Gastrocnemius medialis (tissue), 4 donors: ENCODE measurements around the gene ZC3H11A. TPM values are rescaled to one million over a fixed set of nuclear protein-coding genes. Genes with fewer than 3 reads are reported as not detected.
"Not testable (repeated sequence)": the region's sequence is repeated elsewhere in the genome, so short reads cannot be mapped to it uniquely, and the experiment has no call there.

Experiments
- ATAC-seq, 2 donors: fragments of 150-250 bp; one replicate each; pipeline ENCODE4 v1.9.1; 2016
- DNase-seq, 2 donors: peaks; one replicate each; pipeline ENCODE4 v3.0.0-alpha.2; 2019
- H3K27ac ChIP-seq, 4 donors: fragments of 200-600 bp; sonication (generic); 1 replicate in 1 of 4; 2 replicates in 3 of 4; pipeline ENCODE4 v1.5.1; 2016 to 2018; ENCODE audit warnings: mild to moderate bottlenecking in 2 of 4, moderate library complexity in 1 of 4
- H3K27me3 ChIP-seq, 3 donors: fragments of 200-600 bp; sonication (generic) in 2 of 3; 1 replicate in 1 of 3; 2 replicates in 2 of 3; pipeline versions ENCODE4 v1.5.1 to v1.6.0; 2016 to 2019; ENCODE audit warnings: mild to moderate bottlenecking in 1 of 3, moderate library complexity in 1 of 3
- H3K36me3 ChIP-seq, 2 donors: fragments of 200-600 bp; sonication (generic) in 1 of 2; one replicate each; pipeline ENCODE4 v1.5.1; 2017 to 2018
- H3K4me1 ChIP-seq, 2 donors: fragments of 200-600 bp; sonication (generic) in 1 of 2; one replicate each; pipeline ENCODE4 v1.5.1; 2016 to 2017; ENCODE audit warnings: mild to moderate bottlenecking in 2 of 2
- H3K4me3 ChIP-seq, 4 donors: fragments of 200-600 bp; sonication (generic) in 3 of 4; 1 replicate in 1 of 4; 2 replicates in 3 of 4; pipeline ENCODE4 v1.5.1; 2016 to 2019; ENCODE audit warnings: mild to moderate bottlenecking in 2 of 4
- H3K9me3 ChIP-seq, 3 donors: fragments of 200-600 bp; sonication (generic) in 2 of 3; 1 replicate in 1 of 3; 2 replicates in 2 of 3; pipeline ENCODE4 v1.5.1; 2016 to 2019
- POLR2A ChIP-seq, 2 donors: fragments of 450-650 bp; IDR thresholded peaks; one replicate each; pipeline ENCODE4 v1.6.1; 2017; ENCODE audit warnings: antibody characterized with exemption in 2 of 2, mild to moderate bottlenecking in 2 of 2, moderate library complexity in 2 of 2
- in situ Hi-C, 4 donors: fragments of 200-750 bp; cut with MboI; loops; one replicate each; pipeline versions ENCODE4 v1.15.0 to v1.8.0; 2017; ENCODE audit warnings: low sequenced_read_pairs in 4 of 4
- intact Hi-C: fragments of 100-400 bp; cut with DNase I; formaldehyde crosslinking; loops from one replicate; pipeline ENCODE4 v1.15.1; 2023; ENCODE audit warnings: low total_unique reads
- total RNA-seq, 4 donors: library from RNA; depleted of rRNA; stranded (reverse); fragments of >200 nt; gene quantifications; one replicate each; pipeline versions ENCODE4 v1.1.0 to v1.2.3, GENCODE V29; 2016
- TF ChIP-seq, protein P1 (sequence below), 5 experiments: fragments of 450-650 bp in 3 of 5; fragments of 200-600 bp in 2 of 5; sonication (generic) in 2 of 5; IDR thresholded peaks in 4 of 5; conservative IDR thresholded peaks in 1 of 5; 1 replicate in 4 of 5; 2 replicates in 1 of 5; pipeline ENCODE4 v1.5.1; 2016 to 2019; ENCODE audit warnings: antibody characterized with exemption in 5 of 5, mild to moderate bottlenecking in 3 of 5, moderate library complexity in 3 of 5

ZC3H11A gene
- total RNA-seq, 4 donors from 2014 or later = 71.0 to 131 (median 92.0) TPM

DNA sequence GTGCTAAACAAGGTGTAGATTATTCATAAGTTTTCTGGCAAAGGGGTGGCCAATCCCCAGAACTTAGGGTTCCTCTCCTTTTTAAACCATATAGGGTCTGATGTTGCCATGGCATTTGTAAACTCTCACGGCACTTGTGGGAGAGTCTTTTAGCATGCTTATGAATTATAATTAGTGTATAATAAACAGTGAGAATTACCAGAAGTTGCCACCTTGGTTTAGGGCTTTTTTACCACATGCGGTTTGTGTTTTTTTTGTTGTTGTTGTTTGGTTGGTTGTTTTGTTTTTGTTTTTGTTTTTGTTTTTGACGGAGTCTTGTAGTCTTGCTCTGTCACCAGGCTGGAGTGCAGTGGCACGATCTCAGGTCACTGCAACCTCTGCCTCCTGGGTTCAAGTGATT is 39.4 kb upstream of the ZC3H11A start:
- no peak for ATAC-seq
- Histone ChIP-seq H3K9me3 (no peaks in the 10 kb centered on the region), H3K27me3 (no peaks in the 10 kb centered on the region), H3K27ac (no peak overlapping the region), H3K4me3 (no peak overlapping the region), H3K36me3 (no peaks in the 10 kb centered on the region), H3K4me1 (peaks cover 0 to under 1% of the 10 kb centered on the region in 2 donors)
- intact Hi-C loops (no loop called here), in situ Hi-C loops (no loop called here)
- TF ChIP-seq, protein P1, sequence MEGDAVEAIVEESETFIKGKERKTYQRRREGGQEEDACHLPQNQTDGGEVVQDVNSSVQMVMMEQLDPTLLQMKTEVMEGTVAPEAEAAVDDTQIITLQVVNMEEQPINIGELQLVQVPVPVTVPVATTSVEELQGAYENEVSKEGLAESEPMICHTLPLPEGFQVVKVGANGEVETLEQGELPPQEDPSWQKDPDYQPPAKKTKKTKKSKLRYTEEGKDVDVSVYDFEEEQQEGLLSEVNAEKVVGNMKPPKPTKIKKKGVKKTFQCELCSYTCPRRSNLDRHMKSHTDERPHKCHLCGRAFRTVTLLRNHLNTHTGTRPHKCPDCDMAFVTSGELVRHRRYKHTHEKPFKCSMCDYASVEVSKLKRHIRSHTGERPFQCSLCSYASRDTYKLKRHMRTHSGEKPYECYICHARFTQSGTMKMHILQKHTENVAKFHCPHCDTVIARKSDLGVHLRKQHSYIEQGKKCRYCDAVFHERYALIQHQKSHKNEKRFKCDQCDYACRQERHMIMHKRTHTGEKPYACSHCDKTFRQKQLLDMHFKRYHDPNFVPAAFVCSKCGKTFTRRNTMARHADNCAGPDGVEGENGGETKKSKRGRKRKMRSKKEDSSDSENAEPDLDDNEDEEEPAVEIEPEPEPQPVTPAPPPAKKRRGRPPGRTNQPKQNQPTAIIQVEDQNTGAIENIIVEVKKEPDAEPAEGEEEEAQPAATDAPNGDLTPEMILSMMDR (IDR thresholded peaks at IDR 0.05 in 4 of 5, conservative IDR thresholded peaks at IDR 0.05 in 1 of 5) = no peak
- no peak for TF ChIP-seq POLR2A (IDR thresholded peaks at IDR 0.05)
- no peak for DNase-seq

DNA sequence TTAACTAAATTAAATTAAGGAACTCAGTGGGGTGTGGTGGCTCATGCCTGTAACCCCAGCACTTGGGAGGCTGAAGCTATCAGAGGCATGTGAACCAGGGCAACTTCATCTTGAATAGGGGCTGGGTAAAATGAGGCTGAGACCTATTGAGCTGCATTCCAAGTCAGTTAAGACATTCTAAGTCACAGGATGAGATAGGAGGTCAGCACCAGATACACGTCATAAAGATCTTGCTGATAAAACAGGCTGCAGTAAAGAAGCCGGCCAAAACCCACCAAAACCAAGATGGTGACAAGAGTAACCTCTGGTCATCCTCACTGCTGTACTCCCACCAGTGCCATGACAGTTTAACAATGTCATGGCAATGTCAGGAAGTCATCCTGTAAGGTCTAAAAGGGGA is 36.7 kb upstream of the ZC3H11A start:
- ATAC-seq, H3K27me3 ChIP-seq: not testable (repeated sequence)

DNA sequence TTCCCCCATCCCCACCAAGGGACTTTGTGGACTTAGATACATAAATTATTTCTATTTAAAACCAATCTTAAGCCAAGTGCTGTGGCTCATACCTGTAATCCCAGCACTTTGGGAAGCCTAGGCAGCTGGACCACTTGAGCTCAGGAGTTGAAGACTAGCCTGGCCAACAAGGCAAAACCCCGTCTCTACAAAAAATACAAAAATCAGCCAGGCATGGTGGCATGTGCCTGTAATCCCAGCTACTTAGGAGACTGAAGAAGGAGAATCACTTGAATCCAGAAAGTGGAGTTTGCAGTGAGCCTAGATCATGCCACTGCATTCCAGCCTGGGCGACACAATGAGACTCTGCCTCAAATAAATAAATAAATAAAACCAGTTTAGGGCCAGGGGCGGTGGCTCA is 34.9 kb upstream of the ZC3H11A start:
- in situ Hi-C loops = no loop called here
- intact Hi-C loops = no loop called here

More for the DNA sequence above, 36.7 kb upstream of the ZC3H11A start:
- in situ Hi-C loops, H3K9me3 ChIP-seq, H3K4me3 ChIP-seq, intact Hi-C loops, H3K27ac ChIP-seq, H3K4me1 ChIP-seq, H3K36me3 ChIP-seq, DNase-seq: not testable (repeated sequence)

DNA sequence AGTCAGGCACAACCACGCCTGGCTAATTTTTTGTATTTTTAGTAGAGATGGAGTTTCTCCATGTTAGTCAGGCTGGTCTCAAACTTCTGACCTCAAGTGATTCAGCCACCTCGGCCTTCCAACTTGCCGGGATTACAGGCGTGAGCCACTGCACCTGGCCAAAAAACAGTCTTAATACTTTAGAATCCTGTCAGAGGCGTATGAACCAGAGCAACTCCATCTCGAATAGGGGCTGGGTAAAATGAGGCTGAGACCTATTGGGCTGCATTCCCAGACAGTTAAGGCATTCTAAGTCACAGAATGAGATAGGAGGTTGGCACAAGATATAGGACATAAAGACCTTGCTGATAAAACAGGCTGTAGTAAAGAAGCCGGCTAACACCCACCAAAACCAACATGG is 33.5 kb upstream of the ZC3H11A start:
- H3K27ac ChIP-seq, ATAC-seq, H3K4me3 ChIP-seq, H3K9me3 ChIP-seq, DNase-seq, H3K4me1 ChIP-seq, H3K27me3 ChIP-seq, H3K36me3 ChIP-seq, intact Hi-C loops, in situ Hi-C loops: not testable (repeated sequence)

More for the DNA sequence above, 34.9 kb upstream of the ZC3H11A start:
- Histone ChIP-seq H3K36me3 (no peaks in the 10 kb centered on the region), H3K27ac (no peak overlapping the region), H3K4me3 (no peak overlapping the region), H3K4me1 (no peaks in the 10 kb centered on the region), H3K27me3 (no peaks in the 10 kb centered on the region), H3K9me3 (no peaks in the 10 kb centered on the region)
- TF ChIP-seq POLR2A (IDR thresholded peaks at IDR 0.05) = no peak
- TF ChIP-seq, protein P1 (IDR thresholded peaks at IDR 0.05 in 4 of 5, conservative IDR thresholded peaks at IDR 0.05 in 1 of 5) = no peak
- DNase-seq (no peak), ATAC-seq (no peak)

DNA sequence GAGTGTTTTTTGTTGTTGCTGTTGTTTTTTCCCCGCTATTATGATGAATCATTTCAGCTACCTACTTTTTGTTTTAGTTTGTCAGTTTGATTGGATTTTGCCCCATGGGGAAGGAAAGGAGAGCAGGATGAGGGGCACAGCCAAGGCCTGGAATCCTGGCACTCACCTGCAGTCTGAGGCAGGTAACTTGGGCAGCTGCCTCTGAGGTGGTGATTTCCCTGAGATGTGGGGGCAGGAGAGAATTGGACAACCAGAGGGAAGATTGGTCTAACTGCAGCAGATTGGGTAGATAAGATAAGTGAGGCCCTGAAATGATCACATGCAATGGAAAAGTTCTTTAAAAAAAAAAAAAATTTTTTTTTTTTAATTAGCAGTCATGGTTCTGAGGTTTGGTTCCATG is 31.9 kb upstream of the ZC3H11A start:
- Histone ChIP-seq H3K4me1 (peaks cover 0 to under 1% of the 10 kb centered on the region in 2 donors), H3K36me3 (no peaks in the 10 kb centered on the region), H3K4me3 (no peak overlapping the region), H3K9me3 (no peaks in the 10 kb centered on the region), H3K27me3 (no peaks in the 10 kb centered on the region), H3K27ac (no peak overlapping the region)
- TF ChIP-seq, protein P1 (IDR thresholded peaks at IDR 0.05 in 4 of 5, conservative IDR thresholded peaks at IDR 0.05 in 1 of 5) = no peak
- no peak for TF ChIP-seq POLR2A (IDR thresholded peaks at IDR 0.05)
- intact Hi-C loops (no loop called here), in situ Hi-C loops (no loop called here)
- no peak for ATAC-seq
- DNase-seq = no peak
